ENCODE measurements around the gene SLC4A4.
"Not testable (repeated sequence)": the region's sequence is repeated elsewhere in the genome, so short reads cannot be mapped to it uniquely, and the experiment has no call there.

Gene SLC4A4

DNA sequence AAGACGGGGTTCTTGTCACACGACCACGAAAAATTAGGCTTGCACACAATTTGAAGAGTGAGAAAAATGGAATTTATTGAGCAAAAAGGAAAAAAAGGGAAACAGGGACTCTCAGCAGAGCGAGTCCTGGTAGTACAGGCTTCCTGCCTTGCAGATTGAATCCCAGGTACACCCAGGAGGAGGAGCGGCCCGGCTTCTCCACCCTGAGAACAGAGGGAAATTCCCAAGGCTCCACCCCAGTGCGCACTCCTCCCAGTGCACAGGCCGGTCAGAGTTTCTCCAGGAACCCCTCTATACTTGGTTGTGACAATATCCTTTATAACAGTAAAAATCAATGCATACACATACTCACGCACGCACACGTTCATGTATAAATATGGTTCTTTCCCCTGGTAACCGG, 22.0 kb downstream of the SLC4A4 start:
- no peak for DNase-seq

GRCh38 chr4:71361476-71361875, 22.7 kb downstream of the SLC4A4 start:
- no peak for DNase-seq

DNA sequence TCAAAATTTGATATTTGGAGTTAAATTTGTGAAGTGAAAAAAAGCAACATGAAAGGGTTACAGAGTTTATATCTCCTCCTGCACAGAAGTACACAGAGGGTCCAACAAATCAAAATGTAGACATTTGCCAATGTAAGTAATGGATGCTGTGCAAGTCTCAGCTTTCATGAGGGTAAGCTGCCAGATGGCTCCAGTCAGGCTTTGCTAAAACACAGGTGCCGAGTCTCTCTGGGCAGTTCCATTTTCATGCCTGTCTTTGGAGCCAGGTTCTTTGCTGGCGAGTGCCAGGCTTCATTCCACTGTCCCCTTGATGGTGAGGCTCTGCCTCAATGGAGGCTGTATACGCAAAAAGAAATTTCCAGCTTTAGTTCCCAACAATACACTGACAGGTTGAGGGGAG, 27.9 kb downstream of the SLC4A4 start:
- DNase-seq: no peak

- no peak for DNase-seq
Measured at GRCh38 chr4:71367546-71367945, 28.7 kb downstream of the SLC4A4 start.

GRCh38 chr4:71368906-71369305, 30.1 kb downstream of the SLC4A4 start:
- no peak for DNase-seq

DNA sequence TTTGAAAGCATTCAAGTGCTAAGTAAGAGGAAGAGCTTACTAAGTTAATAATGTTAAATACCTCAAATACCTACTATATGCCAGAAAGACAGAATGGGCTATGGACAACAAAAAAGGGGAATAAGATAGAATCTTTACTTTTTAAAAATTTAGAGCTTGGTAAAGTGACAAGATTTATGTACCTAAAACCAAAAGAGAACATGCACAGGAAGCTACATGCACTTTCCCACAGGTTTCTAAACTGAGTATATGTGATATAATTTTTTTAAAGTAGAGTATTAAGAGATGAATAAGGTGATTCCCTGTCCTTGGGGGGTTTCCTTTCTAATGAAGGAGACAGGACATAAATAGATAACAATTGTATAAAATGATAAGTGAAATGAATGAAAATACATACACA, 30.7 kb downstream of the SLC4A4 start:
- no peak for DNase-seq

GRCh38 chr4:71375494-71375893, 36.7 kb downstream of the SLC4A4 start:
- no peak for DNase-seq

- no peak for DNase-seq
Measured at GRCh38 chr4:71377561-71377960, 38.7 kb downstream of the SLC4A4 start.

- DNase-seq: no peak
Measured at GRCh38 chr4:71379126-71379525, 40.3 kb downstream of the SLC4A4 start.

DNA sequence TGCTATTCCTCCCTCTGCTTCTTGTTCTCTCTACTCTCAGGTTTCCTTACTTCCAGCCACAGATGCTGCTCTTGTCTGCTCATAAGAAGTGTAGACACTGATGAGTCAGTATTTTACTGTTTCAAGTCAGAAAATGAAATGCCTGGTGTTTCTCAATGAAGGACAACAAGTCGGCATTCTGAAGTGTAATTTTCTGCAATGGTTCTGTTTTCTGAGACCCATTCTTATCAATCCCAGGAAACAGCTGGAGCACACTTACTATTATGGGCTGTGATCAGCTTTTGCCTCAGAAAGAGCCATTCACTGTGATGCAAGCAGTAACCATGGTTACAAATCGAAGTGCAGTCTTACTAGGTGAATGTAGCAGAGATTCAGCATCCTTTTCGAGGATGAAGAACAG, 42.0 kb downstream of the SLC4A4 start:
- DNase-seq: no peak

DNA sequence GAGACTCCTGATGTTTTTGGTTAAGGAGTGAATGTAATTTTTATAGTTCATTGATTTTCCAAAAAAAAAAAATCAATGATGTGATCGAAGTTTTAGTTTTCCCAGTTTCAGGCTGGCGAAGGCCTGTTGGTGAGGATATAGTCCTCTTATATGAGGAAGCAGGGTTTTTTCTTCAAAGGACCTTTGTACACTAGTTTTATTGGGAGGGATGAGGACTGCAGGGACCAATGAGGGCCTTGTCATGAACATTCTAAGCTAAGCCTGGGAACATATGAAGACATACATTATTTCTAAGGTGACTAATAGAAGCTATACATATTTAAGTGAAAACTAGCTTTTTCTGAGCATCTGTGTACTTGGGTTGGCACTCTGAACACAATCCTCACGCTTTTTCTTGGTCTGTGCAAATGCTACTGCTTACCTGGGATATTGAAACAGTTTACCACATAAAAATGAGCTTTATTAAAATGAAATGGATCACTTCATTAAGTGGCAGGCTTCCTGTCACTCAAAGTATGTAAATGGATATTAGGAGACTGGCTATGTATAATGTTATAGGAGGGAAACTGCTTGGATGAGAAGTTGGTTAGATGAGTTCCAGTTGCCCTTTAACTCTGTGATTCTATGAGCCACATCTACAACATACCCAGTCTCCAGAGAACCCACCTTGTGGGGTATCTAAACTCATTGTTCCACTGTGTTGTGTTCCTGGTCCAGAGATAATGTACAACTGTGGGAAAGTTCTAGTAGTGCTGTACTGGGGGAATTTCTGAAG, 43.5 kb downstream of the SLC4A4 start:
- no peak for DNase-seq

DNA sequence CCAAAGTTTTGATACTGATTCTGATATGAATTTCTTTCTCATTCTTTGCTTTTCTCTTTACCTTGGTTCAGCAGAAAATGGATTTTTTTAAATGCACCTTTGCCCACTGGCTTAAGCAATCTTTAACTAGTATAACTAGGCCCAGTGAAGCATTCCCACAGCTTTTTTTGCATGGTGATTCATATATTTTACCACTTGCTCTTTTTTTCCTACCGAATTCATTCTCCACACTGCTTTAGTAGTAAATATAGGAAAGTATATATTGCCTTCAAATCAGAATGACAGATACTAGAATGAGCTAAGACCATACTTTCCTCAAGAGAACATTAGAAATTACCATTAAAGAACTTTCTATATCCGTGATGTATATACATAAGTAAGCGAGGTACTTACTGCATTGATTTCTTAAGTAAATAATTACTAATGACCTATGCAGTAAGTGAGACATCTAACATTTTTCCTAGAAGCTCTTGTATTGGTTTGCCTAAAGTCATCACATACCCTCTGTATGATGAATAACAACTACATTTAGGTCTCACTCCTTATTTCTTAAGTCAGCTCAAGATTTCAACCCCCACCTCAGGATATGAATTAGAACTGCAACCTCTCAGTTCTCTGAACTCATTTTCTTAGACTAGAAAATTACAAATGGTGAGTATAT, 44.2 kb downstream of the SLC4A4 start:
- DNase-seq: no peak

- no peak for DNase-seq
Measured at GRCh38 chr4:71383984-71384383, 45.2 kb downstream of the SLC4A4 start.

GRCh38 chr4:71389149-71389827, 50.5 kb downstream of the SLC4A4 start:
- no peak for DNase-seq

GRCh38 chr4:71392109-71392508, 53.3 kb downstream of the SLC4A4 start:
- DNase-seq: no peak

GRCh38 chr4:71396382-71396781, 57.6 kb downstream of the SLC4A4 start:
- no peak for DNase-seq

DNA sequence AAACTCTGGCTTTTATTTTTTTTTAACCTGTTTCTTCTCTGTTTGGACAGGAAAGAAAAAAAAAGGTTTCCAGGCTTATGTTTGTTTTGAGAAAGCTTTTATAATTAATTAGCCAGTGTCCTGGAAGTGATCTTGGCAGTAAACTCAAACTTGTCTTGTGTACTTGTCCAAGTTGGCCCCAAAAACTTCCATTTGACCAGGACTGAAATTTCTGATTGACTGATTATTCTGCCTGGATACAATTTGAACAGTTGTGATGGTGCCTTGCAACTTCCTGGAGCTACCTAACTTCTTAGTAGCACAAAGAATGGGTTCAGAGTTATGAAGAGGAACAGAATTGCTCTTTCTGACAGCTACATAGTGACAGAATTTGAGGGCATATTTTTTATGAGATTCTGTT, 62.0 kb downstream of the SLC4A4 start:
- no peak for DNase-seq

- DNase-seq: no peak
Measured at GRCh38 chr4:71402616-71403015, 63.8 kb downstream of the SLC4A4 start.

- DNase-seq: no peak
Measured at GRCh38 chr4:71404049-71404448, 65.2 kb downstream of the SLC4A4 start.

GRCh38 chr4:71405791-71406190, 67.0 kb downstream of the SLC4A4 start:
- DNase-seq: no peak

DNA sequence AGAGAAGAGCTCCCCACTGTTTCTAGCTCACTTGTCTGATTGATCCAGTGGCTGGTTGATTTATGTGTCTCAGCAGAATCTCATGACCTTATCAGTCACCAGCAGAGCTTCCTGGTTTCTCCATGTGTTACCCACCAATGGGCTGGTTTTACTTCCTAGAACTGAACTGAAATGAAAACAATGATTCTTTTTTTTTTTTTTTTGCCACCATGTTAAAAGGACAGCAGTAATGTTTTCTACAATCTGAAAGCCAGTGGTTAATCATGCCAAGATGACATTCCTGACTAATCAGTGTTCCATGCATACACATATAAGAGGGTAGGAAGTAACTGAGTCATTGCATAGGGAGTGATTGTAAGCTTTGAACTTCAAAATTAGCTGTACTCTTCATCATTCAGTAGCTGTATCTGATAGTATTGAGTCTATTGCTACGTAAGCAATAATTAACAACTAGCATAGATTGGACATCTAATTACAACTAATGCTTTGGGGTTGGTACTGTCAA, 67.7 kb downstream of the SLC4A4 start:
- no peak for DNase-seq

- not testable (repeated sequence) for DNase-seq
Measured at GRCh38 chr4:71408961-71409360, 70.1 kb downstream of the SLC4A4 start.

- no peak for DNase-seq
Measured at GRCh38 chr4:71411981-71412380, 73.2 kb downstream of the SLC4A4 start.

- no peak for DNase-seq
Measured at GRCh38 chr4:71415491-71415890, 76.7 kb downstream of the SLC4A4 start.

Data from activated CD4-positive, CD25-positive, alpha-beta regulatory T cell treated with anti-CD3 and anti-CD28 coated beads, Interleukin-2, amount 50 U/mL, for 72 hours (primary cell).